OCI-LY1 (cell line): ENCODE measurements around the gene ARL15.

Experiments used
- H2AFZ ChIP-seq: fragments of 200-600 bp; sonication (generic), shearing (Covaris generic); 2 replicates; pipeline ENCODE4 v1.6.0; 2014; ENCODE audit warnings: antibody characterized with exemption, mild to moderate bottlenecking, low read length
- H3F3A ChIP-seq: fragments of 200-600 bp; sonication (generic), shearing (Covaris generic); 2 replicates; pipeline ENCODE4 v1.6.0; 2014; ENCODE audit warnings: mild to moderate bottlenecking, antibody characterized with exemption, low read length, moderate library complexity; ENCODE audit not compliant: insufficient read depth
- H3K27ac ChIP-seq: fragments of 200-600 bp; sonication (generic); 2 replicates; pipeline ENCODE4 v1.5.1; 2014; ENCODE audit warnings: low read length, mixed run types, mild to moderate bottlenecking, low read depth; ENCODE audit not compliant: poor library complexity, severe bottlenecking
- H3K27me3 ChIP-seq: fragments of 200-600 bp; sonication (generic); 2 replicates; pipeline ENCODE4 v1.6.0; 2014; ENCODE audit warnings: antibody characterized with exemption, mild to moderate bottlenecking, low read length, moderate library complexity; ENCODE audit not compliant: insufficient read depth
- H3K36me3 ChIP-seq: fragments of 200-600 bp; sonication (generic); 2 replicates; pipeline ENCODE4 v1.6.1; 2014; ENCODE audit warnings: mild to moderate bottlenecking, antibody characterized with exemption, low read length, moderate library complexity, mixed read lengths; ENCODE audit not compliant: insufficient read depth
- H3K4me1 ChIP-seq: fragments of 200-600 bp; sonication (generic); 2 replicates; pipeline ENCODE4 v1.5.1; 2014; ENCODE audit warnings: mild to moderate bottlenecking, low read length, moderate library complexity; ENCODE audit not compliant: insufficient read depth, severe bottlenecking
- H3K4me2 ChIP-seq: fragments of 200-600 bp; sonication (generic), shearing (Covaris generic); 2 replicates; pipeline ENCODE4 v1.6.1; 2014; ENCODE audit warnings: low read length
- H3K4me3 ChIP-seq: fragments of 200-600 bp; sonication (generic); 2 replicates; pipeline ENCODE4 v1.5.1; 2014; ENCODE audit warnings: low read length, low read depth, mild to moderate bottlenecking, mixed read lengths; ENCODE audit not compliant: poor library complexity, severe bottlenecking
- H3K79me2 ChIP-seq: fragments of 200-600 bp; shearing (Covaris generic); 2 replicates; pipeline ENCODE4 v1.6.1; 2016; ENCODE audit warnings: mixed run types, low read length, mixed read lengths; ENCODE audit not compliant: insufficient read depth
- H3K9ac ChIP-seq: fragments of 200-600 bp; sonication (generic), shearing (Covaris generic); 2 replicates; pipeline ENCODE4 v1.6.1; 2014; ENCODE audit warnings: mild to moderate bottlenecking, low read length, mixed read lengths
- H3K9me2 ChIP-seq: fragments of 200-600 bp; sonication (generic), shearing (Covaris generic); 2 replicates; pipeline ENCODE4 v1.6.1; 2014; ENCODE audit warnings: low read depth, mild to moderate bottlenecking, low read length, mixed read lengths
- H3K9me3 ChIP-seq: fragments of 200-600 bp; shearing (Covaris generic); 2 replicates; pipeline ENCODE4 v1.6.1; 2014; ENCODE audit warnings: low read length, mixed read lengths
- H4K20me1 ChIP-seq: fragments of 200-600 bp; sonication (generic), shearing (Covaris generic); 2 replicates; pipeline ENCODE4 v1.6.0; 2016; ENCODE audit warnings: mild to moderate bottlenecking, low read length; ENCODE audit not compliant: insufficient read depth
- CTCF ChIP-seq: fragments of 200-600 bp; sonication (generic), shearing (Covaris generic); IDR thresholded peaks from 2 replicates; pipeline ENCODE4 v1.5.1; 2017; ENCODE audit warnings: mild to moderate bottlenecking, antibody characterized with exemption, low read length, moderate library complexity, mixed read lengths
- EZH2 ChIP-seq: fragments of 200-600 bp; sonication (generic), shearing (Covaris generic); IDR thresholded peaks from 2 replicates; pipeline ENCODE4 v1.8.0; 2017; ENCODE audit warnings: borderline replicate concordance, mixed run types, mild to moderate bottlenecking, antibody characterized with exemption, low read length, moderate library complexity, mixed read lengths

ARL15 gene

GRCh38 chr5:54324651-54325271, 14.4 kb upstream of the ARL15 start:
- H3K4me2 ChIP-seq, result no peak overlapping the region
- H3K9ac ChIP-seq, result no peak overlapping the region
- no peaks in the 10 kb centered on the region for H3K9me2 ChIP-seq
- no peaks in the 10 kb centered on the region for H3K27me3 ChIP-seq
- no peak overlapping the region for H3K4me3 ChIP-seq
- no peak overlapping the region for H2AFZ ChIP-seq
- no peaks in the 10 kb centered on the region for H3K36me3 ChIP-seq
- H3K4me1 ChIP-seq, result no peaks in the 10 kb centered on the region
- H3K79me2 ChIP-seq, result no peaks in the 10 kb centered on the region
- H3K27ac ChIP-seq, result no peak overlapping the region
- TF ChIP-seq CTCF, result no peak
- TF ChIP-seq EZH2, result no peak
- no peaks in the 10 kb centered on the region for H3F3A ChIP-seq
- H3K9me3 ChIP-seq, result no peaks in the 10 kb centered on the region
- no peaks in the 10 kb centered on the region for H4K20me1 ChIP-seq

GRCh38 chr5:54323495-54323894, 13.1 kb upstream of the ARL15 start:
- no peaks in the 10 kb centered on the region for H3K36me3 ChIP-seq
- H3K4me3 ChIP-seq, result no peak overlapping the region
- no peak overlapping the region for H2AFZ ChIP-seq
- H3F3A ChIP-seq, result no peaks in the 10 kb centered on the region
- no peak overlapping the region for H3K4me2 ChIP-seq
- no peaks in the 10 kb centered on the region for H3K79me2 ChIP-seq
- no peak for TF ChIP-seq EZH2
- no peaks in the 10 kb centered on the region for H3K27me3 ChIP-seq
- H4K20me1 ChIP-seq, result no peaks in the 10 kb centered on the region
- H3K27ac ChIP-seq, result no peak overlapping the region
- no peaks in the 10 kb centered on the region for H3K9me3 ChIP-seq
- no peaks in the 10 kb centered on the region for H3K4me1 ChIP-seq
- no peak overlapping the region for H3K9ac ChIP-seq
- no peaks in the 10 kb centered on the region for H3K9me2 ChIP-seq

- H2AFZ ChIP-seq, result no peak overlapping the region
- no peaks in the 10 kb centered on the region for H3K27me3 ChIP-seq
- H3K9me3 ChIP-seq, result no peaks in the 10 kb centered on the region
- H4K20me1 ChIP-seq, result no peaks in the 10 kb centered on the region
- no peaks in the 10 kb centered on the region for H3K9me2 ChIP-seq
- no peaks in the 10 kb centered on the region for H3K4me1 ChIP-seq
- no peaks in the 10 kb centered on the region for H3K79me2 ChIP-seq
- H3K36me3 ChIP-seq, result no peaks in the 10 kb centered on the region
- H3F3A ChIP-seq, result no peaks in the 10 kb centered on the region
- no peak overlapping the region for H3K27ac ChIP-seq
- no peak overlapping the region for H3K4me2 ChIP-seq
- no peak overlapping the region for H3K9ac ChIP-seq
- no peak overlapping the region for H3K4me3 ChIP-seq
- no peak for TF ChIP-seq CTCF
- no peak for TF ChIP-seq EZH2
Observed at GRCh38 chr5:54320256-54320655, 9.9 kb upstream of the ARL15 start.
